ENCODE results near the gene OR10H4. TPM values are rescaled to one million over a fixed set of nuclear protein-coding genes. Genes with fewer than 3 reads are reported as not detected.

Gene OR10H4
- total RNA-seq, 3 donors from 2014 or later (not counting 1 experiment from before 2014, with no cell fraction given), result not detected

- Histone ChIP-seq H3K4me3 (ENCODE audit: low read length) (no peak overlapping the region), H3K36me3 (ENCODE audit: control insufficient read depth, insufficient read depth, low read length) (no peaks in the 10 kb centered on the region), H3K27ac (ENCODE audit: low read length) (no peak overlapping the region), H3K27me3 (ENCODE audit: control insufficient read depth, insufficient read depth, low read length) (peaks cover 13% of the 10 kb centered on the region), H3K9me3 (ENCODE audit: control insufficient read depth, insufficient read depth, low read length) (no peaks in the 10 kb centered on the region), H3K4me1 (ENCODE audit: control insufficient read depth, insufficient read depth, low read length) (no peaks in the 10 kb centered on the region)
- no peaks in the 10 kb centered on the region for H3K4me1 Mint-ChIP-seq
- no peaks in the 10 kb centered on the region for H3K36me3 Mint-ChIP-seq
- H3K27ac Mint-ChIP-seq, result no peak overlapping the region
- H3K27me3 Mint-ChIP-seq (ENCODE audit: low read depth in 2 of 2), result peaks cover 17 to 18% of the 10 kb centered on the region in 2 donors
- H3K4me3 Mint-ChIP-seq, result no peak overlapping the region
- no peaks in the 10 kb centered on the region for H3K9me3 Mint-ChIP-seq
- no peak for DNase-seq
- no peak for TF ChIP-seq CTCF (IDR thresholded peaks at IDR 0.05)
- intact Hi-C loops (cut with micrococcal nuclease), result no loop called here
- 30% methylated on average over 3 of the region's 3 CpGs for WGBS (ENCODE audit: insufficient coverage)
- no peak for ATAC-seq
Measured at GRCh38 chr19:15989889-15990288, 41.1 kb downstream of the OR10H4 start.

- no peaks in the 10 kb centered on the region for H3K9me3 Mint-ChIP-seq
- H3K4me1 ChIP-seq (ENCODE audit: control insufficient read depth, insufficient read depth, low read length), result no peaks in the 10 kb centered on the region
- no peaks in the 10 kb centered on the region for H3K36me3 Mint-ChIP-seq
- H3K4me3 ChIP-seq (ENCODE audit: low read length), result no peak overlapping the region
- H3K27me3 Mint-ChIP-seq (ENCODE audit: low read depth in 2 of 2), result peaks cover 13 to 18% of the 10 kb centered on the region in 2 donors
- no peaks in the 10 kb centered on the region for H3K36me3 ChIP-seq (ENCODE audit: control insufficient read depth, insufficient read depth, low read length)
- H3K4me1 Mint-ChIP-seq, result no peaks in the 10 kb centered on the region
- H3K9me3 ChIP-seq (ENCODE audit: control insufficient read depth, insufficient read depth, low read length), result no peaks in the 10 kb centered on the region
- no peak overlapping the region for H3K27ac ChIP-seq (ENCODE audit: low read length)
- TF ChIP-seq CTCF (IDR thresholded peaks at IDR 0.05), result no peak
- intact Hi-C loops (cut with micrococcal nuclease), result no loop called here
- no peak overlapping the region for H3K27ac Mint-ChIP-seq
- DNase-seq (no peak), ATAC-seq (no peak)
- peaks cover 13% of the 10 kb centered on the region for H3K27me3 ChIP-seq (ENCODE audit: control insufficient read depth, insufficient read depth, low read length)
- H3K4me3 Mint-ChIP-seq, result no peak overlapping the region
Measured at GRCh38 chr19:15991602-15992001, 42.8 kb downstream of the OR10H4 start.

GRCh38 chr19:15992014-15992413 lies 43.2 kb downstream of the OR10H4 start:
- peaks cover 13 to 18% of the 10 kb centered on the region in 2 donors for H3K27me3 Mint-ChIP-seq (ENCODE audit: low read depth in 2 of 2)
- DNase-seq (no peak), ATAC-seq (no peak)
- Histone ChIP-seq H3K9me3 (ENCODE audit: control insufficient read depth, insufficient read depth, low read length) (no peaks in the 10 kb centered on the region), H3K27ac (ENCODE audit: low read length) (no peak overlapping the region), H3K4me3 (ENCODE audit: low read length) (no peak overlapping the region), H3K4me1 (ENCODE audit: control insufficient read depth, insufficient read depth, low read length) (no peaks in the 10 kb centered on the region), H3K36me3 (ENCODE audit: control insufficient read depth, insufficient read depth, low read length) (no peaks in the 10 kb centered on the region), H3K27me3 (ENCODE audit: control insufficient read depth, insufficient read depth, low read length) (peaks cover 13% of the 10 kb centered on the region)
- TF ChIP-seq CTCF (IDR thresholded peaks at IDR 0.05), result no peak
- WGBS (ENCODE audit: insufficient coverage), result 73% methylated on average over 5 of the region's 5 CpGs
- no peak overlapping the region for H3K4me3 Mint-ChIP-seq
- H3K27ac Mint-ChIP-seq, result no peak overlapping the region
- no peaks in the 10 kb centered on the region for H3K9me3 Mint-ChIP-seq
- intact Hi-C loops (cut with micrococcal nuclease), result no loop called here
- no peaks in the 10 kb centered on the region for H3K36me3 Mint-ChIP-seq
- no peaks in the 10 kb centered on the region for H3K4me1 Mint-ChIP-seq

- Mint-ChIP-seq H3K4me1 (no peaks in the 10 kb centered on the region), H3K9me3 (no peaks in the 10 kb centered on the region), H3K27me3 (ENCODE audit: low read depth in 2 of 2) (peaks cover 6 to 11% of the 10 kb centered on the region in 2 donors), H3K4me3 (no peak overlapping the region), H3K27ac (no peak overlapping the region), H3K36me3 (no peaks in the 10 kb centered on the region)
- no peak for ATAC-seq
- peaks cover 4% of the 10 kb centered on the region for H3K27me3 ChIP-seq (ENCODE audit: control insufficient read depth, insufficient read depth, low read length)
- no peak overlapping the region for H3K27ac ChIP-seq (ENCODE audit: low read length)
- H3K4me3 ChIP-seq (ENCODE audit: low read length), result no peak overlapping the region
- 76% methylated on average over 6 of the region's 6 CpGs for WGBS (ENCODE audit: insufficient coverage)
- intact Hi-C loops (cut with micrococcal nuclease), result no loop called here
- DNase-seq, result no peak
- no peaks in the 10 kb centered on the region for H3K4me1 ChIP-seq (ENCODE audit: control insufficient read depth, insufficient read depth, low read length)
- H3K9me3 ChIP-seq (ENCODE audit: control insufficient read depth, insufficient read depth, low read length), result no peaks in the 10 kb centered on the region
- H3K36me3 ChIP-seq (ENCODE audit: control insufficient read depth, insufficient read depth, low read length), result no peaks in the 10 kb centered on the region
- no peak for TF ChIP-seq CTCF (IDR thresholded peaks at IDR 0.05)
Measured at GRCh38 chr19:15995536-15995935, 46.7 kb downstream of the OR10H4 start.

All from natural killer cell (primary cell).